GM12878 (cell line): ENCODE measurements around the gene PAX5. TPM values are rescaled to one million over a fixed set of nuclear protein-coding genes. Genes with fewer than 3 reads are reported as not detected.
A peak's percentile ranks its signal among the peaks of the same experiment; 100 is the strongest.

ENCODE experiments used
- BCL11A ChIP-seq: IDR thresholded peaks from 2 replicates; pipeline ENCODE4 v1.6.1; 2011; ENCODE audit warnings: low read depth, low read length
- CHD1 ChIP-seq: IDR thresholded peaks from 2 replicates; pipeline ENCODE4 v1.6.1; 2012; ENCODE audit warnings: low read depth, low read length, improper control_type of control experiment
- EED ChIP-seq: sonication (generic); IDR thresholded peaks from 2 replicates; pipeline ENCODE4 v1.6.1; 2016; ENCODE audit warnings: antibody characterized with exemption, low read depth
- ESRRA ChIP-seq: IDR thresholded peaks from 2 replicates; pipeline ENCODE4 v1.6.1; 2012; ENCODE audit warnings: mild to moderate bottlenecking, low read length, improper control_type of control experiment
- FOXM1 ChIP-seq: IDR thresholded peaks from 2 replicates; pipeline ENCODE4 v1.6.1; 2012; ENCODE audit warnings: low read depth, mild to moderate bottlenecking, inconsistent platforms, low read length, moderate library complexity
- GABPA ChIP-seq: IDR thresholded peaks from 2 replicates; pipeline ENCODE4 v1.6.1; 2014; ENCODE audit warnings: antibody characterized with exemption, low read depth, mild to moderate bottlenecking, inconsistent platforms
- GATAD2B ChIP-seq: fragments of 450-650 bp; conservative IDR thresholded peaks from 2 replicates; pipeline ENCODE4 v1.6.1; 2017; ENCODE audit warnings: low read depth, mild to moderate bottlenecking, moderate library complexity
- HDAC2 ChIP-seq: fragments of 200-600 bp; sonication (generic); IDR thresholded peaks from 2 replicates; pipeline ENCODE4 v1.6.1; 2017
- HDGF ChIP-seq: fragments of 450-650 bp; IDR thresholded peaks from 2 replicates; pipeline ENCODE4 v1.6.1; 2016; ENCODE audit warnings: antibody characterized with exemption
- IKZF1 ChIP-seq: fragments of 450-650 bp; conservative IDR thresholded peaks from 2 replicates; pipeline ENCODE4 v1.6.1; 2017; ENCODE audit warnings: antibody characterized with exemption, mild to moderate bottlenecking
- IKZF2 ChIP-seq, 2 experiments: fragments of 450-650 bp; IDR thresholded peaks; 2 replicates each; pipeline ENCODE4 v1.6.1; 2017; ENCODE audit warnings: mild to moderate bottlenecking in 2 of 2, moderate library complexity in 2 of 2
- KAT2A ChIP-seq: conservative IDR thresholded peaks from 2 replicates; pipeline ENCODE4 v1.6.1; 2011; ENCODE audit warnings: low read depth, low read length; ENCODE audit not compliant: control insufficient read depth
- KLF5 ChIP-seq: fragments of 450-650 bp; IDR thresholded peaks from 2 replicates; pipeline ENCODE4 v1.6.1; 2014; ENCODE audit warnings: mild to moderate bottlenecking; ENCODE audit not compliant: partially characterized antibody
- MTA3 ChIP-seq: IDR thresholded peaks from 2 replicates; pipeline ENCODE4 v1.6.1; 2012; ENCODE audit warnings: low read length, inconsistent platforms, borderline replicate concordance
- MYB ChIP-seq: fragments of 150-350 bp; IDR thresholded peaks from 2 replicates; pipeline ENCODE4 v1.6.1; 2014; ENCODE audit warnings: mild to moderate bottlenecking, low read depth, low read length, borderline replicate concordance
- PAX8 ChIP-seq: fragments of 450-650 bp; IDR thresholded peaks from 2 replicates; pipeline ENCODE4 v1.6.1; 2017; ENCODE audit warnings: mild to moderate bottlenecking, moderate library complexity
- POLR2AphosphoS5 ChIP-seq: IDR thresholded peaks from 2 replicates; pipeline ENCODE4 v1.6.1; 2011; ENCODE audit warnings: mild to moderate bottlenecking, low read length, inconsistent platforms
- RAD21 ChIP-seq: IDR thresholded peaks from 2 replicates; pipeline ENCODE4 v1.6.1; 2011; ENCODE audit warnings: mild to moderate bottlenecking, low read depth, low read length, moderate library complexity; ENCODE audit not compliant: insufficient read depth
- SMAD5 ChIP-seq: IDR thresholded peaks from 2 replicates; pipeline ENCODE4 v1.6.1; 2016; ENCODE audit warnings: antibody characterized with exemption, low read depth
- SP1 ChIP-seq: IDR thresholded peaks from one replicate; pipeline ENCODE4 v1.6.1; 2011; ENCODE audit warnings: low read depth, low read length
- SRF ChIP-seq, 2 experiments: IDR thresholded peaks; 2 replicates each; pipeline ENCODE4 v1.6.1; 2011; ENCODE audit warnings: low read depth in 2 of 2, low read length in 2 of 2, mild to moderate bottlenecking in 1 of 2, moderate library complexity in 1 of 2
- TAF1 ChIP-seq: IDR thresholded peaks from 2 replicates; pipeline ENCODE4 v1.6.1; 2011; ENCODE audit warnings: mild to moderate bottlenecking, low read depth, low read length, borderline replicate concordance
- TCF3 ChIP-seq: IDR thresholded peaks from 2 replicates; pipeline ENCODE4 v1.6.1; 2012; ENCODE audit warnings: low read depth, mild to moderate bottlenecking, low read length, borderline replicate concordance; ENCODE audit not compliant: insufficient read depth
- WRNIP1 ChIP-seq: IDR thresholded peaks from 2 replicates; pipeline ENCODE4 v1.6.1; 2011; ENCODE audit warnings: low read depth, low read length, improper control_type of control experiment, borderline replicate concordance
- YY1 ChIP-seq: IDR thresholded peaks from 2 replicates; pipeline ENCODE4 v1.6.1; 2011; ENCODE audit warnings: low read depth, mild to moderate bottlenecking, low read length
- ZBED1 ChIP-seq: IDR thresholded peaks from 2 replicates; pipeline ENCODE4 v1.6.1; 2016; ENCODE audit warnings: borderline replicate concordance
- polyA plus RNA-seq, 11 experiments: library from polyadenylated mRNA; depleted of rRNA in 4 of 11; unstranded in 6 of 11; stranded (reverse) in 5 of 11; fragments of >200 nt; fragmentation: Nextera tagmentation in 4 of 11; fragmentation: Illumina TruSeq in 1 of 11; extraction: Ambion mirVana in 4 of 11; extraction: Trizol in 1 of 11; gene quantifications; 1 replicate in 1 of 11; 2 replicates in 10 of 11; pipeline versions ENCODE4 v1.2.1 to v1.2.3, GENCODE V29; 2011 to 2016; ENCODE audit warnings: inconsistent platforms in 2 of 11, missing spikeins in 2 of 11, low read depth in 1 of 11
- total RNA-seq, 4 experiments: library from RNA; depleted of rRNA in 3 of 4; stranded (reverse); fragments of >200 nt in 3 of 4; fragmentation: Illumina TruSeq in 1 of 4; extraction: Trizol in 1 of 4; gene quantifications; 2 replicates each; pipeline versions ENCODE4 v1.2.1 to v1.2.3, GENCODE V29; 2013 to 2021
- TF ChIP-seq, protein P1 (sequence below): fragments of 450-650 bp; conservative IDR thresholded peaks from 2 replicates; pipeline ENCODE4 v1.6.1; 2017; ENCODE audit warnings: mild to moderate bottlenecking, moderate library complexity
- TF ChIP-seq, protein P2 (sequence below): IDR thresholded peaks from 2 replicates; pipeline ENCODE4 v1.6.1; 2012; ENCODE audit warnings: low read depth, low read length, improper control_type of control experiment
- TF ChIP-seq, protein P3 (sequence below): IDR thresholded peaks from 2 replicates; pipeline ENCODE4 v1.6.1; 2011; ENCODE audit warnings: mild to moderate bottlenecking, low read depth, low read length, moderate library complexity; ENCODE audit not compliant: insufficient replicate concordance

Gene PAX5
- total and polyA plus RNA-seq, 10 of the 15 experiments (the other 5 are each of a cell fraction or from before 2014, with no cell fraction given) = 2.2 to 123 (median 31.9) TPM

DNA sequence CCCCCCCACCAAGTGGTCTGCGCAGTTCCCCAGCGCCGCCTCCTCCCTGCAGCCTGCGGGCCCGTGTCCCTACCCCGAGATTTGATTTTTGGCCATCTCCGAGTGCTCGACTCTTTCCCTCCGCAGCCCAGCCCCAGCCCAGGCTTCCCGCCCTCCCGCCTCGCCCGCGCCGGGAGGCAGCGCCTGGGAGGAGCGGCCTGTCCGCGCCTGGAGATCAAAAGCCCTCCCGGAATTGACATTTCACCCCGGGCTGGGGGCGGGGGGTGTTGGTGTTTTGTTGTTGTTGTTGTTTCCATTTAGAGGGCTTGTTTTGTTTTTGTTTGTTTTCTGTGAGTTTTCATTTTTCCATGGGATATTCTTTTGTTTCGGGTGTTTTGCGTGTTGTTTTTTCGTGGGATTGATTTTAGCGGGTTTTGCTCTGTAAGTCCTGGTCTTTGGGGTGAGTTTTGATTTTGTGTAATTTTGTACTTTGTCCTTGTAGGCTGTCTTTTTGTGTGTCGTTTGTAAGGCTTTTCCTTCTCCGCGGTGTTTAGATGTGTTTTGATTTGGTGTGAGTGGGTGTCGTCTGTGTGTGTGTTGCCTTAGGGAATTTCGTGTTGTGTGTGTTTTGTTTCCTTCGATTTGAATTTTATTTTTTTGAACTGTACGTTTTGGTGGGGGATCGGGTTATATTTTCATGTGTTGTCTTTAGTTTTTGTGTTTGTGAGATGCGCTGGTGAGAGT lies 1.7 kb upstream of the PAX5 start (continued):
- TF ChIP-seq MYB (no peak), IKZF2 (IDR thresholded peaks at IDR 0.05) (peak; percentile 39 to 47; a peak in 2 of 4 replicates), MTA3 (no peak), CHD1 (peak; percentile 73; the same call in 1 of the 2 replicates), PAX8 (0 out of 2 replicates have a peak, but pooled peaks have one; percentile 76), WRNIP1 (0 out of 2 replicates have a peak, but pooled peaks have one; percentile 19), GABPA (no peak), ZBED1 (no peak), FOXM1 (no peak), POLR2AphosphoS5 (no peak), GATAD2B (peak; percentile 74; the same call in 1 of the 2 replicates), SMAD5 (no peak), HDAC2 (no peak), ESRRA (no peak), KAT2A (no peak), TAF1 (0 out of 2 replicates have a peak, but pooled peaks have one; percentile 10), IKZF1 (peak; percentile 60; the same call in 1 of the 2 replicates), YY1 (no peak), RAD21 (no peak), TCF3 (no peak), KLF5 (no peak), EED (peak; percentile 68; the same call in 1 of the 2 replicates), BCL11A (no peak), SP1 (no peak), SRF (IDR thresholded peaks at IDR 0.05; ENCODE audit: low read depth in 2 of 2, low read length in 2 of 2) (0 out of 4 replicates have a peak, but pooled peaks of 1 of the 2 experiments have one; percentile 2), HDGF (peak; percentile 47; the same call in 1 of the 2 replicates)
- TF ChIP-seq, protein P1, sequence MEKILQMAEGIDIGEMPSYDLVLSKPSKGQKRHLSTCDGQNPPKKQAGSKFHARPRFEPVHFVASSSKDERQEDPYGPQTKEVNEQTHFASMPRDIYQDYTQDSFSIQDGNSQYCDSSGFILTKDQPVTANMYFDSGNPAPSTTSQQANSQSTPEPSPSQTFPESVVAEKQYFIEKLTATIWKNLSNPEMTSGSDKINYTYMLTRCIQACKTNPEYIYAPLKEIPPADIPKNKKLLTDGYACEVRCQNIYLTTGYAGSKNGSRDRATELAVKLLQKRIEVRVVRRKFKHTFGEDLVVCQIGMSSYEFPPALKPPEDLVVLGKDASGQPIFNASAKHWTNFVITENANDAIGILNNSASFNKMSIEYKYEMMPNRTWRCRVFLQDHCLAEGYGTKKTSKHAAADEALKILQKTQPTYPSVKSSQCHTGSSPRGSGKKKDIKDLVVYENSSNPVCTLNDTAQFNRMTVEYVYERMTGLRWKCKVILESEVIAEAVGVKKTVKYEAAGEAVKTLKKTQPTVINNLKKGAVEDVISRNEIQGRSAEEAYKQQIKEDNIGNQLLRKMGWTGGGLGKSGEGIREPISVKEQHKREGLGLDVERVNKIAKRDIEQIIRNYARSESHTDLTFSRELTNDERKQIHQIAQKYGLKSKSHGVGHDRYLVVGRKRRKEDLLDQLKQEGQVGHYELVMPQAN = peak; percentile 61
- TF ChIP-seq, protein P2, sequence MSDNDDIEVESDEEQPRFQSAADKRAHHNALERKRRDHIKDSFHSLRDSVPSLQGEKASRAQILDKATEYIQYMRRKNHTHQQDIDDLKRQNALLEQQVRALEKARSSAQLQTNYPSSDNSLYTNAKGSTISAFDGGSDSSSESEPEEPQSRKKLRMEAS = no peak
- TF ChIP-seq, protein P3, sequence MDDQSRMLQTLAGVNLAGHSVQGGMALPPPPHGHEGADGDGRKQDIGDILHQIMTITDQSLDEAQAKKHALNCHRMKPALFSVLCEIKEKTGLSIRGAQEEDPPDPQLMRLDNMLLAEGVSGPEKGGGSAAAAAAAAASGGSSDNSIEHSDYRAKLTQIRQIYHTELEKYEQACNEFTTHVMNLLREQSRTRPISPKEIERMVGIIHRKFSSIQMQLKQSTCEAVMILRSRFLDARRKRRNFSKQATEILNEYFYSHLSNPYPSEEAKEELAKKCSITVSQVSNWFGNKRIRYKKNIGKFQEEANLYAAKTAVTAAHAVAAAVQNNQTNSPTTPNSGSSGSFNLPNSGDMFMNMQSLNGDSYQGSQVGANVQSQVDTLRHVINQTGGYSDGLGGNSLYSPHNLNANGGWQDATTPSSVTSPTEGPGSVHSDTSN = no peak
